ENCODE data around the gene CFAP74.

The CFAP74 gene

GRCh38 chr1:2021550-2021949 is 18.0 kb upstream of the CFAP74 start:
- TF ChIP-seq CTCF (IDR thresholded peaks at IDR 0.05; ENCODE audit: control insufficient read depth, insufficient read depth, low read depth, low read length, missing control alignments), result no peak
- DNase-seq (ENCODE audit: low read depth), result no peak
- no peak overlapping the region for H3K4me3 ChIP-seq (ENCODE audit: control insufficient read depth, low read depth, low read length)

GRCh38 chr1:2020310-2020655 is 16.7 kb upstream of the CFAP74 start:
- TF ChIP-seq CTCF (IDR thresholded peaks at IDR 0.05; ENCODE audit: control insufficient read depth, insufficient read depth, low read depth, low read length, missing control alignments), result no peak
- H3K4me3 ChIP-seq (ENCODE audit: control insufficient read depth, low read depth, low read length), result no peak overlapping the region
- DNase-seq (ENCODE audit: low read depth), result no peak

GRCh38 chr1:2019571-2020309 is 16.2 kb upstream of the CFAP74 start:
- TF ChIP-seq CTCF (IDR thresholded peaks at IDR 0.05; ENCODE audit: control insufficient read depth, insufficient read depth, low read depth, low read length, missing control alignments), result no peak
- DNase-seq (ENCODE audit: low read depth), result no peak
- H3K4me3 ChIP-seq (ENCODE audit: control insufficient read depth, low read depth, low read length), result no peak overlapping the region

- no peak for TF ChIP-seq CTCF (IDR thresholded peaks at IDR 0.05; ENCODE audit: control insufficient read depth, insufficient read depth, low read depth, low read length, missing control alignments)
- H3K4me3 ChIP-seq (ENCODE audit: control insufficient read depth, low read depth, low read length), result no peak within 1 kb of the TSS
- no peak for DNase-seq (ENCODE audit: low read depth)
These were observed 15.6 kb upstream of the CFAP74 start, which contains the start of gene GABRD for GRCh38 chr1:2019172-2019543. Gene GABRD (plus strand): TSS chr1:2019345. CDS start chr1:2019424, 79 bp downstream.

- no peak overlapping the region for H3K4me3 ChIP-seq (ENCODE audit: control insufficient read depth, low read depth, low read length)
- no peak for TF ChIP-seq CTCF (IDR thresholded peaks at IDR 0.05; ENCODE audit: control insufficient read depth, insufficient read depth, low read depth, low read length, missing control alignments)
- no peak for DNase-seq (ENCODE audit: low read depth)
These were observed 14.9 kb upstream of the CFAP74 start for GRCh38 chr1:2018217-2019171.

- no peak for DNase-seq (ENCODE audit: low read depth)
- TF ChIP-seq CTCF (IDR thresholded peaks at IDR 0.05; ENCODE audit: control insufficient read depth, insufficient read depth, low read depth, low read length, missing control alignments), result no peak
These were observed 12.5 kb upstream of the CFAP74 start for GRCh38 chr1:2016123-2016522.

More at GRCh38 chr1:2016123-2016522, 12.5 kb upstream of the CFAP74 start:
- no peak overlapping the region for H3K4me3 ChIP-seq (ENCODE audit: control insufficient read depth, low read depth, low read length)
